ENCODE measurements around the gene DNA2. TPM values are rescaled to one million over a fixed set of nuclear protein-coding genes. Genes with fewer than 3 reads are reported as not detected.

The DNA2 gene
- polyA plus RNA-seq, 1 experiment: 2.5 TPM

- no peak overlapping the region for H3K27ac ChIP-seq (ENCODE audit: low read depth, low read length)
- TF ChIP-seq CTCF (IDR thresholded peaks at IDR 0.05; ENCODE audit: low read depth, low read length): no peak
- CTCF ChIA-PET: interaction anchor here (0.7 kb wide), 1 partner anchor 167 kb away, joined by 3 read pairs; no protein-coding TSS in a partner anchor
- H3K9me3 ChIP-seq (ENCODE audit: control insufficient read depth, insufficient read depth, low read length): peaks cover 7% of the 10 kb centered on the region
- no peak for DNase-seq (ENCODE audit: low read depth, low spot score)
- H3K27me3 ChIP-seq (ENCODE audit: control insufficient read depth, insufficient read depth, low read length): no peaks in the 10 kb centered on the region
- POLR2A ChIA-PET: no interaction called here
- H3K4me3 ChIP-seq (ENCODE audit: low read depth, low read length): no peak overlapping the region
Observed at GRCh38 chr10:68367121-68367520, 104.7 kb downstream of the DNA2 start.

GRCh38 chr10:68366600-68366999 lies 105.2 kb downstream of the DNA2 start:
- Histone ChIP-seq H3K27ac (ENCODE audit: low read depth, low read length) (no peak overlapping the region), H3K9me3 (ENCODE audit: control insufficient read depth, insufficient read depth, low read length) (peaks cover 3% of the 10 kb centered on the region), H3K27me3 (ENCODE audit: control insufficient read depth, insufficient read depth, low read length) (no peaks in the 10 kb centered on the region), H3K4me3 (ENCODE audit: low read depth, low read length) (no peak overlapping the region)
- DNase-seq (ENCODE audit: low read depth, low spot score): no peak
- ChIA-PET POLR2A (no interaction called here), CTCF (interaction anchor here (0.6 kb wide), 1 partner anchor 178 kb away, joined by 3 read pairs; no protein-coding TSS in a partner anchor)
- TF ChIP-seq CTCF (IDR thresholded peaks at IDR 0.05; ENCODE audit: low read depth, low read length): no peak

GRCh38 chr10:68365611-68366010 lies 106.2 kb downstream of the DNA2 start:
- ChIA-PET CTCF (no interaction called here), POLR2A (interaction anchor here (0.6 kb wide), 1 partner anchor 263 kb away, joined by 3 read pairs; no protein-coding TSS in a partner anchor)
- no peak overlapping the region for H3K27ac ChIP-seq (ENCODE audit: low read depth, low read length)
- TF ChIP-seq CTCF (IDR thresholded peaks at IDR 0.05; ENCODE audit: low read depth, low read length): no peak
- no peaks in the 10 kb centered on the region for H3K9me3 ChIP-seq (ENCODE audit: control insufficient read depth, insufficient read depth, low read length)
- DNase-seq (ENCODE audit: low read depth, low spot score): no peak
- no peaks in the 10 kb centered on the region for H3K27me3 ChIP-seq (ENCODE audit: control insufficient read depth, insufficient read depth, low read length)
- no peak overlapping the region for H3K4me3 ChIP-seq (ENCODE audit: low read depth, low read length)

- no peak for DNase-seq (ENCODE audit: low read depth, low spot score)
- H3K9me3 ChIP-seq (ENCODE audit: control insufficient read depth, insufficient read depth, low read length): no peaks in the 10 kb centered on the region
- no peaks in the 10 kb centered on the region for H3K27me3 ChIP-seq (ENCODE audit: control insufficient read depth, insufficient read depth, low read length)
- no peak overlapping the region for H3K27ac ChIP-seq (ENCODE audit: low read depth, low read length)
- ChIA-PET POLR2A (no interaction called here), CTCF (interaction anchor here (0.6 kb wide), 1 partner anchor 436 kb away, joined by 3 read pairs; no protein-coding TSS in a partner anchor)
- TF ChIP-seq CTCF (IDR thresholded peaks at IDR 0.05; ENCODE audit: low read depth, low read length): no peak
- H3K4me3 ChIP-seq (ENCODE audit: low read depth, low read length): no peak overlapping the region
Observed at GRCh38 chr10:68364101-68364886, 107.5 kb downstream of the DNA2 start.

Small RNAs within 50 kb of the gene (small RNA-seq; reads per million reads assigned to genes)
- gene RF00019 (ENCODE audit: insufficient read length, low read depth) (not detected), gene RNA5SP319 (ENCODE audit: insufficient read length, low read depth) (not detected)

Other genes starting within 250 kb of the DNA2 start
- 0.06 TPM in 1 of 2 replicates, not detected in the other for gene ATOH7, start 239.9 kb downstream of the DNA2 start, polyA plus RNA-seq (2011; rRNA removed)
- gene HNRNPH3, start 139.9 kb downstream of the DNA2 start, polyA plus RNA-seq (2011; rRNA removed): 87.8 and 113 TPM in 2 replicates
- gene PBLD, start 139.0 kb downstream of the DNA2 start, polyA plus RNA-seq (2011; rRNA removed): 1.2 and 1.4 TPM in 2 replicates
- gene RUFY2, start 64.7 kb downstream of the DNA2 start, polyA plus RNA-seq (2011; rRNA removed): 10.7 and 14.7 TPM in 2 replicates
- 13.8 and 21.2 TPM in 2 replicates for gene SLC25A16, start 55.5 kb upstream of the DNA2 start, polyA plus RNA-seq (2011; rRNA removed)
- 2.4 and 3.4 TPM in 2 replicates for gene TET1, start 88.4 kb upstream of the DNA2 start, polyA plus RNA-seq (2011; rRNA removed)
- 58.9 and 69.9 TPM in 2 replicates for gene CCAR1, start 249.3 kb upstream of the DNA2 start, polyA plus RNA-seq (2011; rRNA removed)